ENCODE results near the gene CRYAB.

DNA sequence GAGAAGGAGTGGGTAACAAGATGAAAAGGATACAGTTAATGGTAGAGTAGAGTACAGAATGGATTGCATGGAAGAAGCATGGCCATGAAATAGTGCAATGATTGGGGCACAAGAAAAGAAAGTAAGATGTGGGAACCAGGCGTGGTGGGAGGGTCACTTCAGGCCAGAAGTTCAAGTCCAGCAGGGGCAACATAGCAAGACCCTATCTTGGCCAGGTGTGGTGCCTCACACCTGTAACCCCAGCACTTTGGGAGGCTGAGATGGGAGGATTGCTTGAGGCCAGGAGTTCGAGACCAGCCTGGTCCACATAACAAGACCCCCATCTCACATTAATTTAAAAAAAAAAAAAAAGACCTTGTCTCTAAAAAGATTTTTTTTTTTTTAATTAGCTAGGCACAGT, 5.7 kb upstream of the CRYAB start:
- TF ChIP-seq, protein P1, sequence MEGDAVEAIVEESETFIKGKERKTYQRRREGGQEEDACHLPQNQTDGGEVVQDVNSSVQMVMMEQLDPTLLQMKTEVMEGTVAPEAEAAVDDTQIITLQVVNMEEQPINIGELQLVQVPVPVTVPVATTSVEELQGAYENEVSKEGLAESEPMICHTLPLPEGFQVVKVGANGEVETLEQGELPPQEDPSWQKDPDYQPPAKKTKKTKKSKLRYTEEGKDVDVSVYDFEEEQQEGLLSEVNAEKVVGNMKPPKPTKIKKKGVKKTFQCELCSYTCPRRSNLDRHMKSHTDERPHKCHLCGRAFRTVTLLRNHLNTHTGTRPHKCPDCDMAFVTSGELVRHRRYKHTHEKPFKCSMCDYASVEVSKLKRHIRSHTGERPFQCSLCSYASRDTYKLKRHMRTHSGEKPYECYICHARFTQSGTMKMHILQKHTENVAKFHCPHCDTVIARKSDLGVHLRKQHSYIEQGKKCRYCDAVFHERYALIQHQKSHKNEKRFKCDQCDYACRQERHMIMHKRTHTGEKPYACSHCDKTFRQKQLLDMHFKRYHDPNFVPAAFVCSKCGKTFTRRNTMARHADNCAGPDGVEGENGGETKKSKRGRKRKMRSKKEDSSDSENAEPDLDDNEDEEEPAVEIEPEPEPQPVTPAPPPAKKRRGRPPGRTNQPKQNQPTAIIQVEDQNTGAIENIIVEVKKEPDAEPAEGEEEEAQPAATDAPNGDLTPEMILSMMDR (IDR thresholded peaks at IDR 0.05) = no peak
- no peak for TF ChIP-seq POLR2A (IDR thresholded peaks at IDR 0.05)
- no peak for TF ChIP-seq EP300 (IDR thresholded peaks at IDR 0.05)

Data from ovary (tissue), 3 donors.